Liver (tissue), 9 donors: ENCODE measurements around the gene ZNF438. TPM values are rescaled to one million over a fixed set of nuclear protein-coding genes. Genes with fewer than 3 reads are reported as not detected.

Experiments
- DNase-seq: peaks from one replicate; pipeline ENCODE4 v3.0.0-alpha.2; 2017; ENCODE audit warnings: low spot score
- H3K27ac ChIP-seq, 2 donors: one replicate each; pipeline ENCODE4 v1.7.0; 2013; ENCODE audit warnings: inconsistent platforms in 2 of 2, low read length in 2 of 2, control low read depth in 1 of 2, low read depth in 1 of 2, mild to moderate bottlenecking in 1 of 2
- H3K27me3 ChIP-seq, 4 donors: one replicate each; pipeline versions ENCODE4 v1.6.1 to v1.7.0; 2013; ENCODE audit warnings: low read length in 3 of 4, inconsistent platforms in 1 of 4, mild to moderate bottlenecking in 1 of 4, moderate library complexity in 1 of 4; ENCODE audit not compliant: control insufficient read depth in 4 of 4, insufficient read depth in 4 of 4
- H3K36me3 ChIP-seq, 4 donors: one replicate each; pipeline versions ENCODE4 v1.6.1 to v1.7.0; 2013; ENCODE audit warnings: low read length in 3 of 4, mild to moderate bottlenecking in 3 of 4, low read depth in 1 of 4, moderate library complexity in 1 of 4; ENCODE audit not compliant: control insufficient read depth in 4 of 4, insufficient read depth in 3 of 4
- H3K4me1 ChIP-seq, 4 donors: one replicate each; pipeline versions ENCODE4 v1.6.1 to v1.7.0; 2013; ENCODE audit warnings: low read length in 3 of 4, mild to moderate bottlenecking in 3 of 4, moderate library complexity in 1 of 4; ENCODE audit not compliant: control insufficient read depth in 4 of 4, insufficient read depth in 4 of 4
- H3K4me3 ChIP-seq, 3 donors: one replicate each; pipeline versions ENCODE4 v1.6.1 to v1.7.0; 2013; ENCODE audit warnings: low read length in 3 of 3, control low read depth in 1 of 3, low read depth in 1 of 3, mild to moderate bottlenecking in 1 of 3
- H3K9ac ChIP-seq, 2 donors: one replicate each; pipeline ENCODE4 v1.7.0; 2013; ENCODE audit warnings: low read length in 2 of 2, mild to moderate bottlenecking in 2 of 2, moderate library complexity in 2 of 2, control low read depth in 1 of 2, low read depth in 1 of 2
- H3K9me3 ChIP-seq, 4 donors: one replicate each; pipeline versions ENCODE4 v1.6.1 to v1.7.0; 2013; ENCODE audit warnings: low read length in 3 of 4; ENCODE audit not compliant: control insufficient read depth in 4 of 4
- EGR1 ChIP-seq, 2 donors: IDR thresholded peaks; 2 replicates each; pipeline ENCODE4 v1.6.1; 2016 to 2018; ENCODE audit warnings: antibody characterized with exemption in 2 of 2, low read depth in 2 of 2
- FOXA1 ChIP-seq: IDR thresholded peaks from 2 replicates; pipeline ENCODE4 v1.6.1; 2016; ENCODE audit warnings: antibody characterized with exemption
- FOXA2 ChIP-seq: IDR thresholded peaks from 2 replicates; pipeline ENCODE4 v1.6.1; 2016; ENCODE audit warnings: antibody characterized with exemption
- GABPA ChIP-seq, 2 donors: IDR thresholded peaks in 1 of 2; conservative IDR thresholded peaks in 1 of 2; 2 replicates each; pipeline ENCODE4 v1.6.1; 2016; ENCODE audit warnings: antibody characterized with exemption in 2 of 2, mild to moderate bottlenecking in 1 of 2, moderate library complexity in 1 of 2
- HNF4A ChIP-seq, 2 donors: conservative IDR thresholded peaks; 2 replicates each; pipeline ENCODE4 v1.6.1; 2016; ENCODE audit warnings: antibody characterized with exemption in 2 of 2, mild to moderate bottlenecking in 2 of 2
- HNF4G ChIP-seq: IDR thresholded peaks from 2 replicates; pipeline ENCODE4 v1.6.1; 2016; ENCODE audit warnings: antibody characterized with exemption
- JUND ChIP-seq, 2 donors: IDR thresholded peaks; 2 replicates each; pipeline ENCODE4 v1.6.1; 2016; ENCODE audit warnings: antibody characterized with exemption in 2 of 2
- NR2F2 ChIP-seq: IDR thresholded peaks from 2 replicates; pipeline ENCODE4 v1.6.1; 2016; ENCODE audit warnings: antibody characterized with exemption
- RAD21 ChIP-seq, 2 donors: IDR thresholded peaks; 2 replicates each; pipeline ENCODE4 v1.6.1; 2016; ENCODE audit warnings: antibody characterized with exemption in 2 of 2, mild to moderate bottlenecking in 2 of 2
- RXRA ChIP-seq, 2 donors: IDR thresholded peaks; 2 replicates each; pipeline ENCODE4 v1.6.1; 2017 to 2018; ENCODE audit warnings: antibody characterized with exemption in 2 of 2, mild to moderate bottlenecking in 1 of 2
- SP1 ChIP-seq: IDR thresholded peaks from 2 replicates; pipeline ENCODE4 v1.6.1; 2018; ENCODE audit warnings: antibody characterized with exemption, mild to moderate bottlenecking
- TAF1 ChIP-seq: conservative IDR thresholded peaks from 2 replicates; pipeline ENCODE4 v1.6.1; 2016; ENCODE audit warnings: antibody characterized with exemption, mild to moderate bottlenecking
- YY1 ChIP-seq: IDR thresholded peaks from 2 replicates; pipeline ENCODE4 v1.6.1; 2016; ENCODE audit warnings: antibody characterized with exemption, mild to moderate bottlenecking
- WGBS: extraction: QIAGEN DNeasy Blood & Tissue Kit; methylation state at CpG from one replicate; pipeline ENCODE4 v1.1.7; 2013; 5-methylcytosine and 5-hydroxymethylcytosine counted together
- polyA plus RNA-seq, 2 donors: library from polyadenylated mRNA; stranded (reverse) in 1 of 2; unstranded in 1 of 2; fragments of 200-250 nt in 1 of 2; fragments of >200 nt in 1 of 2; fragmentation: Nextera tagmentation in 1 of 2; extraction: Ambion mirVana in 1 of 2; gene quantifications; one replicate each; pipeline versions ENCODE4 v1.2.1 to v1.2.3, GENCODE V29; 2013 to 2015
- total RNA-seq, 2 donors: library from RNA; depleted of rRNA; stranded (reverse); fragments of >200 nt; gene quantifications; one replicate each; pipeline ENCODE4 v1.2.3, GENCODE V29; 2014
- TF ChIP-seq, protein P1 (sequence below): IDR thresholded peaks from 2 replicates; pipeline ENCODE4 v1.6.1; 2016; ENCODE audit warnings: antibody characterized with exemption
- TF ChIP-seq, protein P2 (sequence below): IDR thresholded peaks from 2 replicates; pipeline ENCODE4 v1.6.1; 2016; ENCODE audit warnings: antibody characterized with exemption
- TF ChIP-seq, protein P3 (sequence below): IDR thresholded peaks from 2 replicates; pipeline ENCODE4 v1.6.1; 2016; ENCODE audit warnings: antibody characterized with exemption
- TF ChIP-seq, protein P4 (sequence below): fragments of 150-350 bp; IDR thresholded peaks from 2 replicates; pipeline ENCODE4 v1.5.1; 2017; ENCODE audit warnings: improper control_type of control experiment, low read depth, low read length; ENCODE audit not compliant: missing input control
- TF ChIP-seq, protein P5 (sequence below): IDR thresholded peaks from 2 replicates; pipeline ENCODE4 v1.6.1; 2016; ENCODE audit warnings: antibody characterized with exemption, mild to moderate bottlenecking
- donor health status: healthy.
- donor health status: healthy.
- donor health status: healthy.
- donor health status: healthy.
- donor health status: healthy.

ZNF438 gene
- total and polyA plus RNA-seq, 4 donors, result 1.9 to 2.9 (median 2.2) TPM

DNA sequence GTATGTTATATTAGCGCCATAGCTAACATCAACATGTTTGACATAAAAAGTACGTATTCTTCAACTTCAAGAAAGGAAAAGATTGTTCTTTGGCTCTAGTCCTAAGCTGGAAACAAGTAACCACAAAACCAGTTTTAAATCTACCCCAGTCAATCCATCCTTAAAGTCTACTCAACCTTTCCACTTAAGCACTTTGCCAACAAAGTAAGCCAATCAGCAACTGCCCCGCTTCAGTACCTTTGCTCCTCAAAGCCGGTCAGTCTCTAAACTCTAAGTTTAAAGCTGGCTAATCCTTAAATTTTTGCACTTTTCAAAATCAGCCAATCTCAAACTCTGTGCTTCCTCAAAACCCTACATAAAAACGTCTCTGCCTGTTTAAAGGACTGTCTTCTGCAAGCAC lies 8.1 kb downstream of the ZNF438 start:
- TF ChIP-seq TAF1 (no peak), RXRA (IDR thresholded peaks at IDR 0.05) (no peak), GABPA (IDR thresholded peaks at IDR 0.05 in 1 of 2, conservative IDR thresholded peaks at IDR 0.05 in 1 of 2) (no peak), FOXA1 (no peak), JUND (IDR thresholded peaks at IDR 0.05) (no peak), SP1 (no peak), HNF4A (conservative IDR thresholded peaks at IDR 0.05) (no peak), FOXA2 (no peak), RAD21 (IDR thresholded peaks at IDR 0.05) (no peak), HNF4G (no peak), YY1 (no peak), EGR1 (IDR thresholded peaks at IDR 0.05; ENCODE audit: low read depth in 2 of 2) (no peak), NR2F2 (no peak)
- TF ChIP-seq, protein P1, sequence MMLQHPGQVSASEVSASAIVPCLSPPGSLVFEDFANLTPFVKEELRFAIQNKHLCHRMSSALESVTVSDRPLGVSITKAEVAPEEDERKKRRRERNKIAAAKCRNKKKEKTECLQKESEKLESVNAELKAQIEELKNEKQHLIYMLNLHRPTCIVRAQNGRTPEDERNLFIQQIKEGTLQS, result no peak
- TF ChIP-seq, protein P2, sequence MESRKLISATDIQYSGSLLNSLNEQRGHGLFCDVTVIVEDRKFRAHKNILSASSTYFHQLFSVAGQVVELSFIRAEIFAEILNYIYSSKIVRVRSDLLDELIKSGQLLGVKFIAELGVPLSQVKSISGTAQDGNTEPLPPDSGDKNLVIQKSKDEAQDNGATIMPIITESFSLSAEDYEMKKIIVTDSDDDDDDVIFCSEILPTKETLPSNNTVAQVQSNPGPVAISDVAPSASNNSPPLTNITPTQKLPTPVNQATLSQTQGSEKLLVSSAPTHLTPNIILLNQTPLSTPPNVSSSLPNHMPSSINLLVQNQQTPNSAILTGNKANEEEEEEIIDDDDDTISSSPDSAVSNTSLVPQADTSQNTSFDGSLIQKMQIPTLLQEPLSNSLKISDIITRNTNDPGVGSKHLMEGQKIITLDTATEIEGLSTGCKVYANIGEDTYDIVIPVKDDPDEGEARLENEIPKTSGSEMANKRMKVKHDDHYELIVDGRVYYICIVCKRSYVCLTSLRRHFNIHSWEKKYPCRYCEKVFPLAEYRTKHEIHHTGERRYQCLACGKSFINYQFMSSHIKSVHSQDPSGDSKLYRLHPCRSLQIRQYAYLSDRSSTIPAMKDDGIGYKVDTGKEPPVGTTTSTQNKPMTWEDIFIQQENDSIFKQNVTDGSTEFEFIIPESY, result no peak
- TF ChIP-seq, protein P3, sequence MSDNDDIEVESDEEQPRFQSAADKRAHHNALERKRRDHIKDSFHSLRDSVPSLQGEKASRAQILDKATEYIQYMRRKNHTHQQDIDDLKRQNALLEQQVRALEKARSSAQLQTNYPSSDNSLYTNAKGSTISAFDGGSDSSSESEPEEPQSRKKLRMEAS, result no peak
- TF ChIP-seq, protein P4, sequence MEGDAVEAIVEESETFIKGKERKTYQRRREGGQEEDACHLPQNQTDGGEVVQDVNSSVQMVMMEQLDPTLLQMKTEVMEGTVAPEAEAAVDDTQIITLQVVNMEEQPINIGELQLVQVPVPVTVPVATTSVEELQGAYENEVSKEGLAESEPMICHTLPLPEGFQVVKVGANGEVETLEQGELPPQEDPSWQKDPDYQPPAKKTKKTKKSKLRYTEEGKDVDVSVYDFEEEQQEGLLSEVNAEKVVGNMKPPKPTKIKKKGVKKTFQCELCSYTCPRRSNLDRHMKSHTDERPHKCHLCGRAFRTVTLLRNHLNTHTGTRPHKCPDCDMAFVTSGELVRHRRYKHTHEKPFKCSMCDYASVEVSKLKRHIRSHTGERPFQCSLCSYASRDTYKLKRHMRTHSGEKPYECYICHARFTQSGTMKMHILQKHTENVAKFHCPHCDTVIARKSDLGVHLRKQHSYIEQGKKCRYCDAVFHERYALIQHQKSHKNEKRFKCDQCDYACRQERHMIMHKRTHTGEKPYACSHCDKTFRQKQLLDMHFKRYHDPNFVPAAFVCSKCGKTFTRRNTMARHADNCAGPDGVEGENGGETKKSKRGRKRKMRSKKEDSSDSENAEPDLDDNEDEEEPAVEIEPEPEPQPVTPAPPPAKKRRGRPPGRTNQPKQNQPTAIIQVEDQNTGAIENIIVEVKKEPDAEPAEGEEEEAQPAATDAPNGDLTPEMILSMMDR, result no peak
- TF ChIP-seq, protein P5, sequence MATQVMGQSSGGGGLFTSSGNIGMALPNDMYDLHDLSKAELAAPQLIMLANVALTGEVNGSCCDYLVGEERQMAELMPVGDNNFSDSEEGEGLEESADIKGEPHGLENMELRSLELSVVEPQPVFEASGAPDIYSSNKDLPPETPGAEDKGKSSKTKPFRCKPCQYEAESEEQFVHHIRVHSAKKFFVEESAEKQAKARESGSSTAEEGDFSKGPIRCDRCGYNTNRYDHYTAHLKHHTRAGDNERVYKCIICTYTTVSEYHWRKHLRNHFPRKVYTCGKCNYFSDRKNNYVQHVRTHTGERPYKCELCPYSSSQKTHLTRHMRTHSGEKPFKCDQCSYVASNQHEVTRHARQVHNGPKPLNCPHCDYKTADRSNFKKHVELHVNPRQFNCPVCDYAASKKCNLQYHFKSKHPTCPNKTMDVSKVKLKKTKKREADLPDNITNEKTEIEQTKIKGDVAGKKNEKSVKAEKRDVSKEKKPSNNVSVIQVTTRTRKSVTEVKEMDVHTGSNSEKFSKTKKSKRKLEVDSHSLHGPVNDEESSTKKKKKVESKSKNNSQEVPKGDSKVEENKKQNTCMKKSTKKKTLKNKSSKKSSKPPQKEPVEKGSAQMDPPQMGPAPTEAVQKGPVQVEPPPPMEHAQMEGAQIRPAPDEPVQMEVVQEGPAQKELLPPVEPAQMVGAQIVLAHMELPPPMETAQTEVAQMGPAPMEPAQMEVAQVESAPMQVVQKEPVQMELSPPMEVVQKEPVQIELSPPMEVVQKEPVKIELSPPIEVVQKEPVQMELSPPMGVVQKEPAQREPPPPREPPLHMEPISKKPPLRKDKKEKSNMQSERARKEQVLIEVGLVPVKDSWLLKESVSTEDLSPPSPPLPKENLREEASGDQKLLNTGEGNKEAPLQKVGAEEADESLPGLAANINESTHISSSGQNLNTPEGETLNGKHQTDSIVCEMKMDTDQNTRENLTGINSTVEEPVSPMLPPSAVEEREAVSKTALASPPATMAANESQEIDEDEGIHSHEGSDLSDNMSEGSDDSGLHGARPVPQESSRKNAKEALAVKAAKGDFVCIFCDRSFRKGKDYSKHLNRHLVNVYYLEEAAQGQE, result no peak
- 92% methylated on average over 5 of the region's 5 CpGs for WGBS
- Histone ChIP-seq H3K9ac (no peak overlapping the region), H3K36me3 (no peaks in the 10 kb centered on the region), H3K9me3 (no peaks in the 10 kb centered on the region), H3K27ac (no peak overlapping the region), H3K4me1 (peaks cover 0 to 8% (median 1%) of the 10 kb centered on the region in 4 donors), H3K27me3 (no peaks in the 10 kb centered on the region), H3K4me3 (no peak overlapping the region)
- DNase-seq, result no peak
